ENCODE results near the gene BPNT1.
"Not testable (repeated sequence)": the region's sequence is repeated elsewhere in the genome, so short reads cannot be mapped to it uniquely, and the experiment has no call there.

DNA sequence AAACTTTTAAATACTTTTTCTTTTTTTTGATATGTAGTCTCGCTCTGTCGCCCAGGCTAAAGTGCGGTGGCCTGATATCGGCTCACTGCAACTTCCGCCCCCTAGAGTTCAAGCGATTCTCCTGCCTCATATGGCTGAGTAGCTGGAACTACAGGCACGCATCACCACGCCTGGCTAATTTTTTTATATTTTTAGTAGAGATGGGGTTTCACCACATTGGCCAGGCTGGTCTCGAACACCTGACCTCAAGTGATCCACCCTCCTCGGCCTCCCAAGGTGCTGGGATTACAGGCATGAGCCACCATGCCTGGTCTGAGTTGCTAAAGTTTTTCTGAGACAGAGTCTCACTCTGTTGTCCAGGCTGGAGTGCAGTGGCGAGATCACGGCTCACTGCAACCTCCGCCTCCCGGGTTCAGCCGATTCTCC, 3.3 kb downstream of the BPNT1 start:
- TF ChIP-seq, protein P1, sequence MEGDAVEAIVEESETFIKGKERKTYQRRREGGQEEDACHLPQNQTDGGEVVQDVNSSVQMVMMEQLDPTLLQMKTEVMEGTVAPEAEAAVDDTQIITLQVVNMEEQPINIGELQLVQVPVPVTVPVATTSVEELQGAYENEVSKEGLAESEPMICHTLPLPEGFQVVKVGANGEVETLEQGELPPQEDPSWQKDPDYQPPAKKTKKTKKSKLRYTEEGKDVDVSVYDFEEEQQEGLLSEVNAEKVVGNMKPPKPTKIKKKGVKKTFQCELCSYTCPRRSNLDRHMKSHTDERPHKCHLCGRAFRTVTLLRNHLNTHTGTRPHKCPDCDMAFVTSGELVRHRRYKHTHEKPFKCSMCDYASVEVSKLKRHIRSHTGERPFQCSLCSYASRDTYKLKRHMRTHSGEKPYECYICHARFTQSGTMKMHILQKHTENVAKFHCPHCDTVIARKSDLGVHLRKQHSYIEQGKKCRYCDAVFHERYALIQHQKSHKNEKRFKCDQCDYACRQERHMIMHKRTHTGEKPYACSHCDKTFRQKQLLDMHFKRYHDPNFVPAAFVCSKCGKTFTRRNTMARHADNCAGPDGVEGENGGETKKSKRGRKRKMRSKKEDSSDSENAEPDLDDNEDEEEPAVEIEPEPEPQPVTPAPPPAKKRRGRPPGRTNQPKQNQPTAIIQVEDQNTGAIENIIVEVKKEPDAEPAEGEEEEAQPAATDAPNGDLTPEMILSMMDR (IDR thresholded peaks at IDR 0.05): not testable (repeated sequence)
- TF ChIP-seq POLR2A (IDR thresholded peaks at IDR 0.05): not testable (repeated sequence)
